ENCODE measurements around the gene ATP2B2.

Gene ATP2B2

GRCh38 chr3:10290481-10291176, 214.8 kb downstream of the ATP2B2 start:
- no peaks in the 10 kb centered on the region for H3K27me3 ChIP-seq (ENCODE audit: low read depth, low read length)
- peaks cover 21 to 59% of the 10 kb centered on the region in 2 donors for H3K36me3 ChIP-seq (ENCODE audit: control insufficient read depth in 1 of 2, insufficient read depth in 2 of 2, low read length in 2 of 2)
- H3K9me3 ChIP-seq (ENCODE audit: control insufficient read depth in 1 of 2, low read length in 2 of 2), result no peaks in the 10 kb centered on the region
- no peaks in the 10 kb centered on the region for H3K4me1 ChIP-seq (ENCODE audit: control insufficient read depth in 1 of 2, insufficient read depth in 2 of 2, low read length in 2 of 2)
- H3K4me3 ChIP-seq (ENCODE audit: low read depth in 1 of 2, low read length in 2 of 2), result no peak overlapping the region
- H3K27ac ChIP-seq (ENCODE audit: low read length), result no peak overlapping the region

DNA sequence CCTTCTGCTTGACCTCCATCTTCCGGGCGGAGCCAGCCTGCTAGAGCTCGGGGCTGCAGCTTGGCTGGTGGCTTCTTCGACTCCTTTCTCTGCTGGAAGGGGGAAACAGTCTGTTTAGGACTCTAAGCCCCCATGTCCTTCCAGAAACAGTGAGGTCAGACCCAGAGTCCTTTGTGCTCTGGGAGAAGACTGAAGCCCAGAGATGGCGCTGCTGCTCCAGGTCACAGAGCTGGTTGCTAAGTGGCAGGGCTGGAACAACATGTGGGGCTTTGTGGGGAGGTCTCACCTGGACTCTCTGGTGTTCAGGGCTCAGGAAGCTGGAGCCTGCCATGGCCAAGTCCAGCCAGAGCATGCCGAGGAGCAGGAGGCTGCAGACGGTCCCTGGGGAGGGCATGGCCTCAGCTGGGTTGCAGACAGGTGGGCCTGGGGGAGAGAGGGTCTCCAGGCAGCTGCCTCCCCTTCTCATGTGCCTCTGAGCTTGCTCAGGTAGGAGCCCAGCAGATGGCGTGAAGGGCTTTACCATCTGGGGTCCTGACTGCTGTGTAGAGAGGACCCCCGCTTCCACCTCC, 215.5 kb downstream of the ATP2B2 start:
- Histone ChIP-seq H3K9me3 (ENCODE audit: control insufficient read depth in 1 of 2, low read length in 2 of 2) (no peaks in the 10 kb centered on the region), H3K36me3 (ENCODE audit: control insufficient read depth in 1 of 2, insufficient read depth in 2 of 2, low read length in 2 of 2) (peaks cover 18 to 55% of the 10 kb centered on the region in 2 donors), H3K4me1 (ENCODE audit: control insufficient read depth in 1 of 2, insufficient read depth in 2 of 2, low read length in 2 of 2) (no peaks in the 10 kb centered on the region), H3K27me3 (ENCODE audit: low read depth, low read length) (no peaks in the 10 kb centered on the region), H3K27ac (ENCODE audit: low read length) (no peak overlapping the region), H3K4me3 (ENCODE audit: low read depth in 1 of 2, low read length in 2 of 2) (no peak overlapping the region)

DNA sequence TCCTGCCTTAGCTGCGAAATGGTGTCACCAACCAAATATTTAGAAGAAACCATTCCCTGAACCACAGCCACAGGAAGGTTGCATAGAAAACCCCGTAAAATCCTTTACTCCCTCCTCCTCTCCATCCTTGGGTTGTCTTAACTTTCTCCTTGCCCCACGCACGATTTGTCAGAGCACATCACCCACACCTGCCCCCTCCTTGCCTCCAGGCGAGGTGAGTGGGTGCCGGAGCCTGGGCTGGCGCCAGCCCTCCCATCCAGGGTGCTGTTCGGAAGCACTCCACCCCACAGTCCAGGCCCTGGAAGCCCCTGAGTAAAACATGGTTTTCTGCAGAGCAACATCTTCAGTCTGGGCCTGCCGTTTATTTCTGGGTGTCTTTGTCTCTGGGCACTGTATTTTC, 216.3 kb downstream of the ATP2B2 start:
- Histone ChIP-seq H3K27ac (ENCODE audit: low read length) (no peak overlapping the region), H3K36me3 (ENCODE audit: control insufficient read depth in 1 of 2, insufficient read depth in 2 of 2, low read length in 2 of 2) (peaks cover 17 to 50% of the 10 kb centered on the region in 2 donors), H3K4me3 (ENCODE audit: low read depth in 1 of 2, low read length in 2 of 2) (no peak overlapping the region), H3K9me3 (ENCODE audit: control insufficient read depth in 1 of 2, low read length in 2 of 2) (no peaks in the 10 kb centered on the region), H3K4me1 (ENCODE audit: control insufficient read depth in 1 of 2, insufficient read depth in 2 of 2, low read length in 2 of 2) (no peaks in the 10 kb centered on the region), H3K27me3 (ENCODE audit: low read depth, low read length) (no peaks in the 10 kb centered on the region)

DNA sequence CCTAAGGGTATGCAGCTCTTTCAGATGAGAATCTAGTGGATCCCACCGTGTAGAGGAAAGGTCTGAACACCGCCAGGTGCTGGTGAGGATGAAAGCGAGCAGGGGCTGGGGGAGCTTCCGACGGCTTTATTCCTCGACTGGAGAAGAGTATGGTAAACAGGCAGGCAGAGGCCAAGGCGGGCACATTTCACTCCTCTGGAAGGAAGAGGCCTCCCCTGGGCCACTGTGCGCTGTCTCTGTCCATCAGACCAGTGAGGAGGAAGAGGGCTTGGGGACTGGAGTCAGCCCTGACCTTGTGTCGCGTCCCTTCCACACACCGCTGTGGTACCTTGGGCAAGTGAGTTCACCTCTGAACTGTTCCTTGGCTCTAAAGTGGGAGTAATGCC, 216.8 kb downstream of the ATP2B2 start:
- Histone ChIP-seq H3K4me3 (ENCODE audit: low read depth in 1 of 2, low read length in 2 of 2) (no peak overlapping the region), H3K27me3 (ENCODE audit: low read depth, low read length) (no peaks in the 10 kb centered on the region), H3K9me3 (ENCODE audit: control insufficient read depth in 1 of 2, low read length in 2 of 2) (no peaks in the 10 kb centered on the region), H3K36me3 (ENCODE audit: control insufficient read depth in 1 of 2, insufficient read depth in 2 of 2, low read length in 2 of 2) (peaks cover 21 to 46% of the 10 kb centered on the region in 2 donors), H3K27ac (ENCODE audit: low read length) (no peak overlapping the region), H3K4me1 (ENCODE audit: control insufficient read depth in 1 of 2, insufficient read depth in 2 of 2, low read length in 2 of 2) (peaks cover 0 to 2% of the 10 kb centered on the region in 2 donors)

DNA sequence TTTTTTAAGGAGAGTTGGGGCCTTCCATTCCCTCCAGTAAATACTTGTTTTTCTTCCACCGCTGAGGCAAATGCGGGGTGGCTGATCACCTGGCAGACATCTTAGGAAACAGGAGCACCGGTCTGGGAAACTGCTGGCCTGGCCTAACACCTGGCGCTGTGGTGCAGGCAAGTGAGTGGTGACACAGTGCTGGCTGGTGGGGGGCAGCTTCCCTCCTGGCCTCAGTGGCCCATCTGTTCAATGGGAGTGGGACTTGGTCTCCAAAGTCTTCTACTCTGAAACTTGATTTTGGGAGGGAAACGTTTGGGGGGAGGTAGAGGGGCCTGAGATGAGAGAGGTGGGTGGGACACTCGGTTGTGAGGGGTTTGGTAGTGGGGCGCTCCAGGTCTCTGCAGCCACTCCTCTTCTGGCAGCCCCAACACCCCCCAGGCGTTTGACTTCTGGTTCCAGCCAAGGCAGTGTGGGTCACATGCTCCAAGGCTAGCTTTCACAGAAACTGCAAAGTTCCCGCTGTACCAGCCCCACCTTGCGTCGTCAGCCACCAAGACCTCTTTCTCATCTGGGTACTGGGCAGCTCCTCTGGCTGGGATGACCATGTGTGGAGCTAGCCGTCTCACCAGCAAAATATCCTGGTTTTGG, 217.3 kb downstream of the ATP2B2 start:
- H3K27ac ChIP-seq (ENCODE audit: low read length), result no peak overlapping the region
- H3K9me3 ChIP-seq (ENCODE audit: control insufficient read depth in 1 of 2, low read length in 2 of 2), result no peaks in the 10 kb centered on the region
- H3K4me3 ChIP-seq (ENCODE audit: low read depth in 1 of 2, low read length in 2 of 2), result no peak overlapping the region
- no peaks in the 10 kb centered on the region for H3K27me3 ChIP-seq (ENCODE audit: low read depth, low read length)
- peaks cover 0 to 5% of the 10 kb centered on the region in 2 donors for H3K4me1 ChIP-seq (ENCODE audit: control insufficient read depth in 1 of 2, insufficient read depth in 2 of 2, low read length in 2 of 2)
- peaks cover 26 to 46% of the 10 kb centered on the region in 2 donors for H3K36me3 ChIP-seq (ENCODE audit: control insufficient read depth in 1 of 2, insufficient read depth in 2 of 2, low read length in 2 of 2)

DNA sequence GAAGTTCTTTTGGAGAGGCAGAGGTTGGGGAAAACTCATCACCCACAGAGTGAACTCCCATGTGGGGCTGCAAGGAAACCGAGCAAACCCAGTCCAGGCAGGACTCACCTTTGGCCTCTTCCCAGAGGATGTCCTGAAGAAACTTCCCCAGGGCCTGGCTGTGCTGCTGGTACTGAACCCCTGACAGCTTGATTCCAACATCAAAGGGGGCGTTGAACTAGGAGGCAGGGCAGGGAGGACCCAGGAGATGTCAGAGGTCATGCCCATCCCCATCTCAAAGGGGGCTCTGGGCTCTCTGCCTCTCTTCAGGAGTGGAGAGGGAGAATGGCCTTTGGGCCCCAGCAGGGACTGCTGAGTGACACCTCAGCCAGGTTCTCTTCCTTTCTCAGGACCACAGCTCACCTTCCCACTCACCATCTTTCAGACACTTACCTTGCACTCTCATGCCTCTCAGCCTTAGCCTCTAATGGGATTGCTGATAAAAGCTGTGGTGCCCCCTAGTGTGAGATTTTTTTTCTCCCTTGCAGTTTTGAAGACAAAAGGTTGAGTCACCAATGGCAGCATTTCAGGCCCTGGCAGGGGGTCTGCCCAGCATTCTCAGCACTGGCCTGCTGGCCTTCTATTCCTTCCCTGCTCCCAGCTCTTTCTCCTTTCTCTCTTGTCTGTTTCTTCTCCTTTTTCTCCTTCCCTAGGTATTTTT, 218.6 kb downstream of the ATP2B2 start:
- no peak overlapping the region for H3K27ac ChIP-seq (ENCODE audit: low read length)
- peaks cover 0 to 5% of the 10 kb centered on the region in 2 donors for H3K4me1 ChIP-seq (ENCODE audit: control insufficient read depth in 1 of 2, insufficient read depth in 2 of 2, low read length in 2 of 2)
- H3K9me3 ChIP-seq (ENCODE audit: control insufficient read depth in 1 of 2, low read length in 2 of 2), result no peaks in the 10 kb centered on the region
- no peaks in the 10 kb centered on the region for H3K27me3 ChIP-seq (ENCODE audit: low read depth, low read length)
- H3K4me3 ChIP-seq (ENCODE audit: low read depth in 1 of 2, low read length in 2 of 2), result no peak overlapping the region
- H3K36me3 ChIP-seq (ENCODE audit: control insufficient read depth in 1 of 2, insufficient read depth in 2 of 2, low read length in 2 of 2), result peaks cover 36 to 38% of the 10 kb centered on the region in 2 donors

DNA sequence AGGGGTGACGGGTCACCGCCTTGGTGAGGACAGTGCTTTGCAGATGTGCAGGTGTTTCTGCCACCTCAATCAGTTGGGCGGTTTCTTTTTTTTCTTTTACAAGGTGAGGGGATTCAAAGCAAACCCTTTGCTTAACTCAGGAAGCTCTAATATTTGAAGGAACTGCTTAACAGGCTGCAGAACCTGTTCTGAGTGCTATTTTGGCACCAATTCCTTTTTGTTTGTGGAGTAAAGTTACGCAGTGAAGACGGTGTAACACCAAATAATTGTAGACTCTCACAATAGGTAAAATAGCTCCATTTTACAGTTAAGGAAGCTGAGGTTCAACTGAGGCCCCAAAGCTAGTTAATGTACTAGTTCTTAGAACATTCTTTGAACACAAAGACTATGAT, 219.3 kb downstream of the ATP2B2 start:
- H3K9me3 ChIP-seq (ENCODE audit: control insufficient read depth in 1 of 2, low read length in 2 of 2), result no peaks in the 10 kb centered on the region
- no peak overlapping the region for H3K27ac ChIP-seq (ENCODE audit: low read length)
- H3K4me1 ChIP-seq (ENCODE audit: control insufficient read depth in 1 of 2, insufficient read depth in 2 of 2, low read length in 2 of 2), result peaks cover 0 to 5% of the 10 kb centered on the region in 2 donors
- H3K4me3 ChIP-seq (ENCODE audit: low read depth in 1 of 2, low read length in 2 of 2), result no peak overlapping the region
- H3K27me3 ChIP-seq (ENCODE audit: low read depth, low read length), result no peaks in the 10 kb centered on the region
- H3K36me3 ChIP-seq (ENCODE audit: control insufficient read depth in 1 of 2, insufficient read depth in 2 of 2, low read length in 2 of 2), result peaks cover 31 to 36% of the 10 kb centered on the region in 2 donors

- no peak overlapping the region for H3K4me3 ChIP-seq (ENCODE audit: low read depth in 1 of 2, low read length in 2 of 2)
- H3K27ac ChIP-seq (ENCODE audit: low read length), result no peak overlapping the region
- H3K27me3 ChIP-seq (ENCODE audit: low read depth, low read length), result no peaks in the 10 kb centered on the region
- H3K36me3 ChIP-seq (ENCODE audit: control insufficient read depth in 1 of 2, insufficient read depth in 2 of 2, low read length in 2 of 2), result peaks cover 36 to 42% of the 10 kb centered on the region in 2 donors
- H3K9me3 ChIP-seq (ENCODE audit: control insufficient read depth in 1 of 2, low read length in 2 of 2), result no peaks in the 10 kb centered on the region
- peaks cover 0 to 5% of the 10 kb centered on the region in 2 donors for H3K4me1 ChIP-seq (ENCODE audit: control insufficient read depth in 1 of 2, insufficient read depth in 2 of 2, low read length in 2 of 2)
Observed at GRCh38 chr3:10285272-10286132, 219.9 kb downstream of the ATP2B2 start.

GRCh38 chr3:10284496-10284895, 220.9 kb downstream of the ATP2B2 start:
- no peaks in the 10 kb centered on the region for H3K27me3 ChIP-seq (ENCODE audit: low read depth, low read length)
- H3K36me3 ChIP-seq (ENCODE audit: control insufficient read depth in 1 of 2, insufficient read depth in 2 of 2, low read length in 2 of 2), result peaks cover 44 to 48% of the 10 kb centered on the region in 2 donors
- no peak overlapping the region for H3K27ac ChIP-seq (ENCODE audit: low read length)
- H3K9me3 ChIP-seq (ENCODE audit: control insufficient read depth in 1 of 2, low read length in 2 of 2), result no peaks in the 10 kb centered on the region
- no peak overlapping the region for H3K4me3 ChIP-seq (ENCODE audit: low read depth in 1 of 2, low read length in 2 of 2)
- peaks cover 0 to 5% of the 10 kb centered on the region in 2 donors for H3K4me1 ChIP-seq (ENCODE audit: control insufficient read depth in 1 of 2, insufficient read depth in 2 of 2, low read length in 2 of 2)

DNA sequence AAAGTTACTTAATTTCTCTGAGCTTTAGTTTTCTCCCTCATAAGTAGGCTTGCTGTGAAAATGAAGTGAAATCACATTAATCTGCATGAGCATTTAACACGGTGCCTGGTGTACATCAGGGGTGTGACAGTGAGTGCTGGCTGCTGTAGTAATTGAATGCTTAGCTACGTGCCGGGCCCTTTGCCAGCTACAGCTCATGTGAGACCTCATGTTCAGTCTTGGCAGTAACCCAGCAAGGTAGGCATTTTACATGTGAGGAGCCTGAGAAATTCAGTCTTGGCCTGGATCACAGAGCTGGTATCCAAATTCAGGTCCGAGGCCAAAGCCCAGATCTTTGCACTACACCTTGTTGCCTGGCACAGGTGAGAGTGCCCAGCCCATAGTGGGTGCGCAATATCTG, 221.7 kb downstream of the ATP2B2 start:
- peaks cover 45 to 49% of the 10 kb centered on the region in 2 donors for H3K36me3 ChIP-seq (ENCODE audit: control insufficient read depth in 1 of 2, insufficient read depth in 2 of 2, low read length in 2 of 2)
- H3K4me1 ChIP-seq (ENCODE audit: control insufficient read depth in 1 of 2, insufficient read depth in 2 of 2, low read length in 2 of 2), result peaks cover 0 to 5% of the 10 kb centered on the region in 2 donors
- H3K27ac ChIP-seq (ENCODE audit: low read length), result no peak overlapping the region
- no peaks in the 10 kb centered on the region for H3K27me3 ChIP-seq (ENCODE audit: low read depth, low read length)
- H3K4me3 ChIP-seq (ENCODE audit: low read depth in 1 of 2, low read length in 2 of 2), result no peak overlapping the region
- no peaks in the 10 kb centered on the region for H3K9me3 ChIP-seq (ENCODE audit: control insufficient read depth in 1 of 2, low read length in 2 of 2)
